Liver (tissue), 10 donors: ENCODE measurements around the gene DPP9. TPM values are rescaled to one million over a fixed set of nuclear protein-coding genes. Genes with fewer than 3 reads are reported as not detected.
A peak's percentile ranks its signal among the peaks of the same experiment; 100 is the strongest.

Source experiments
- DNase-seq: peaks from one replicate; pipeline ENCODE4 v3.0.0-alpha.2; 2017; ENCODE audit warnings: low spot score
- H3K27ac ChIP-seq, 2 donors: one replicate each; pipeline ENCODE4 v1.7.0; 2013; ENCODE audit warnings: inconsistent platforms in 2 of 2, low read length in 2 of 2, control low read depth in 1 of 2, low read depth in 1 of 2, mild to moderate bottlenecking in 1 of 2
- H3K27me3 ChIP-seq, 4 donors: one replicate each; pipeline versions ENCODE4 v1.6.1 to v1.7.0; 2013; ENCODE audit warnings: low read length in 3 of 4, inconsistent platforms in 1 of 4, mild to moderate bottlenecking in 1 of 4, moderate library complexity in 1 of 4; ENCODE audit not compliant: control insufficient read depth in 4 of 4, insufficient read depth in 4 of 4
- H3K36me3 ChIP-seq, 4 donors: one replicate each; pipeline versions ENCODE4 v1.6.1 to v1.7.0; 2013; ENCODE audit warnings: low read length in 3 of 4, mild to moderate bottlenecking in 3 of 4, low read depth in 1 of 4, moderate library complexity in 1 of 4; ENCODE audit not compliant: control insufficient read depth in 4 of 4, insufficient read depth in 3 of 4
- H3K4me1 ChIP-seq, 4 donors: one replicate each; pipeline versions ENCODE4 v1.6.1 to v1.7.0; 2013; ENCODE audit warnings: low read length in 3 of 4, mild to moderate bottlenecking in 3 of 4, moderate library complexity in 1 of 4; ENCODE audit not compliant: control insufficient read depth in 4 of 4, insufficient read depth in 4 of 4
- H3K4me3 ChIP-seq, 3 donors: one replicate each; pipeline versions ENCODE4 v1.6.1 to v1.7.0; 2013; ENCODE audit warnings: low read length in 3 of 3, control low read depth in 1 of 3, low read depth in 1 of 3, mild to moderate bottlenecking in 1 of 3
- H3K9ac ChIP-seq, 2 donors: one replicate each; pipeline ENCODE4 v1.7.0; 2013; ENCODE audit warnings: low read length in 2 of 2, mild to moderate bottlenecking in 2 of 2, moderate library complexity in 2 of 2, control low read depth in 1 of 2, low read depth in 1 of 2
- H3K9me3 ChIP-seq, 4 donors: one replicate each; pipeline versions ENCODE4 v1.6.1 to v1.7.0; 2013; ENCODE audit warnings: low read length in 3 of 4; ENCODE audit not compliant: control insufficient read depth in 4 of 4
- ATF3 ChIP-seq: IDR thresholded peaks from 2 replicates; pipeline ENCODE4 v1.6.1; 2016; ENCODE audit warnings: antibody characterized with exemption
- CTCF ChIP-seq: fragments of 150-350 bp; IDR thresholded peaks from 2 replicates; pipeline ENCODE4 v1.5.1; 2017; ENCODE audit warnings: improper control_type of control experiment, low read depth, low read length; ENCODE audit not compliant: missing input control
- EGR1 ChIP-seq, 2 donors: IDR thresholded peaks; 2 replicates each; pipeline ENCODE4 v1.6.1; 2016 to 2018; ENCODE audit warnings: antibody characterized with exemption in 2 of 2, low read depth in 2 of 2
- FOXA1 ChIP-seq: IDR thresholded peaks from 2 replicates; pipeline ENCODE4 v1.6.1; 2016; ENCODE audit warnings: antibody characterized with exemption
- FOXA2 ChIP-seq: IDR thresholded peaks from 2 replicates; pipeline ENCODE4 v1.6.1; 2016; ENCODE audit warnings: antibody characterized with exemption
- GABPA ChIP-seq, 2 donors: IDR thresholded peaks in 1 of 2; conservative IDR thresholded peaks in 1 of 2; 2 replicates each; pipeline ENCODE4 v1.6.1; 2016; ENCODE audit warnings: antibody characterized with exemption in 2 of 2, mild to moderate bottlenecking in 1 of 2, moderate library complexity in 1 of 2
- HNF4A ChIP-seq, 2 donors: conservative IDR thresholded peaks; 2 replicates each; pipeline ENCODE4 v1.6.1; 2016; ENCODE audit warnings: antibody characterized with exemption in 2 of 2, mild to moderate bottlenecking in 2 of 2
- RAD21 ChIP-seq, 2 donors: IDR thresholded peaks; 2 replicates each; pipeline ENCODE4 v1.6.1; 2016; ENCODE audit warnings: antibody characterized with exemption in 2 of 2, mild to moderate bottlenecking in 2 of 2
- RXRA ChIP-seq, 2 donors: IDR thresholded peaks; 2 replicates each; pipeline ENCODE4 v1.6.1; 2017 to 2018; ENCODE audit warnings: antibody characterized with exemption in 2 of 2, mild to moderate bottlenecking in 1 of 2
- SP1 ChIP-seq: IDR thresholded peaks from 2 replicates; pipeline ENCODE4 v1.6.1; 2018; ENCODE audit warnings: antibody characterized with exemption, mild to moderate bottlenecking
- YY1 ChIP-seq: IDR thresholded peaks from 2 replicates; pipeline ENCODE4 v1.6.1; 2016; ENCODE audit warnings: antibody characterized with exemption, mild to moderate bottlenecking
- ZBTB33 ChIP-seq: IDR thresholded peaks from 2 replicates; pipeline ENCODE4 v1.6.1; 2016; ENCODE audit warnings: antibody characterized with exemption
- WGBS: extraction: QIAGEN DNeasy Blood & Tissue Kit; methylation state at CpG from one replicate; pipeline ENCODE4 v1.1.7; 2013; 5-methylcytosine and 5-hydroxymethylcytosine counted together
- polyA plus RNA-seq, 2 donors: library from polyadenylated mRNA; stranded (reverse) in 1 of 2; unstranded in 1 of 2; fragments of 200-250 nt in 1 of 2; fragments of >200 nt in 1 of 2; fragmentation: Nextera tagmentation in 1 of 2; extraction: Ambion mirVana in 1 of 2; gene quantifications; one replicate each; pipeline versions ENCODE4 v1.2.1 to v1.2.3, GENCODE V29; 2013 to 2015
- small RNA-seq: library from RNA; depleted of rRNA; stranded (forward); fragments of <200 nt; gene quantifications from one replicate; pipeline ENCODE3, GENCODE V24; 2014
- total RNA-seq, 2 donors: library from RNA; depleted of rRNA; stranded (reverse); fragments of >200 nt; gene quantifications; one replicate each; pipeline ENCODE4 v1.2.3, GENCODE V29; 2014
- donor health status: healthy.
- donor health status: healthy.
- donor health status: healthy.
- donor health status: healthy.
- donor health status: healthy.

Gene DPP9
- total and polyA plus RNA-seq, 4 donors = 20.5 to 74.5 (median 40.3) TPM

- WGBS = 37% methylated on average over 14 of the region's 14 CpGs
These were observed 90.3 kb downstream of the DPP9 start for GRCh38 chr19:4633140-4633967.

More at GRCh38 chr19:4633140-4633967, 90.3 kb downstream of the DPP9 start:
- no peak overlapping the region for H3K27ac ChIP-seq
- H3K9ac ChIP-seq = no peak overlapping the region
- H3K27me3 ChIP-seq = no peaks in the 10 kb centered on the region
- H3K4me1 ChIP-seq = peaks cover 0 to 17% (median 8%) of the 10 kb centered on the region in 4 donors
- no peaks in the 10 kb centered on the region for H3K36me3 ChIP-seq
- H3K9me3 ChIP-seq = no peaks in the 10 kb centered on the region
- no peak overlapping the region for H3K4me3 ChIP-seq
- TF ChIP-seq RXRA (IDR thresholded peaks at IDR 0.05) (no peak), SP1 (no peak), YY1 (no peak), FOXA2 (no peak), FOXA1 (no peak), EGR1 (IDR thresholded peaks at IDR 0.05; ENCODE audit: low read depth in 2 of 2) (no peak), RAD21 (IDR thresholded peaks at IDR 0.05) (peak; percentile 70 to 84), HNF4A (conservative IDR thresholded peaks at IDR 0.05) (no peak), GABPA (IDR thresholded peaks at IDR 0.05 in 1 of 2, conservative IDR thresholded peaks at IDR 0.05 in 1 of 2) (no peak), ATF3 (no peak), CTCF (peak; percentile 81), ZBTB33 (no peak)
- DNase-seq = no peak

Small RNA genes within 50 kb of the gene (small RNA-seq; reads per million reads assigned to genes)
- not detected for gene MIR7-3

Other genes starting within 250 kb of the DPP9 start
- 10 to 100 TPM in 1 of 2 donors, 1 to 10 TPM in 1; 3.1 to 49.1 TPM for gene PLIN4, start 205.4 kb downstream of the DPP9 start, total RNA-seq
- gene PLIN4, start 205.4 kb downstream of the DPP9 start, polyA plus RNA-seq = 10 to 100 TPM in 1 of 2 donors, 1 to 10 TPM in 1; 5.0 to 14.1 TPM
- gene PLIN5, start 188.6 kb downstream of the DPP9 start, total RNA-seq = 10 to 100 TPM; 13.3 to 83.8 TPM
- gene PLIN5, start 188.6 kb downstream of the DPP9 start, polyA plus RNA-seq = 10 to 100 TPM; 51.8 to 61.5 TPM
- gene LRG1, start 183.8 kb downstream of the DPP9 start, total RNA-seq = 100 to 1,000 TPM in 1 of 2 donors, 10 to 100 TPM in 1; 57.8 to 581 TPM
- 1,000 to 10,000 TPM in 1 of 2 donors, 100 to 1,000 TPM in 1; 741 to 1,122 TPM for gene LRG1, start 183.8 kb downstream of the DPP9 start, polyA plus RNA-seq
- 1 to 10 TPM; 2.8 to 3.1 TPM for gene SEMA6B, start 164.2 kb downstream of the DPP9 start, total RNA-seq
- 1 to 10 TPM in 1 of 2 donors, under 1 TPM in 1; 0.58 to 3.2 TPM for gene SEMA6B, start 164.2 kb downstream of the DPP9 start, polyA plus RNA-seq
- gene TNFAIP8L1, start 84.3 kb downstream of the DPP9 start, total RNA-seq = 10 to 100 TPM; 15.6 to 29.0 TPM
- 10 to 100 TPM; 19.1 to 21.2 TPM for gene TNFAIP8L1, start 84.3 kb downstream of the DPP9 start, polyA plus RNA-seq
- gene MYDGF, start 53.5 kb downstream of the DPP9 start, total RNA-seq = 10 to 100 TPM; 85.1 to 88.9 TPM
- gene MYDGF, start 53.5 kb downstream of the DPP9 start, polyA plus RNA-seq = 100 to 1,000 TPM; 198 to 222 TPM
- 10 to 100 TPM in 1 of 2 donors, 1 to 10 TPM in 1; 10.0 to 15.1 TPM for gene FEM1A, start 67.9 kb upstream of the DPP9 start, total RNA-seq
- 1 to 10 TPM in 1 of 2 donors, under 1 TPM in 1; 0.25 to 4.9 TPM for gene FEM1A, start 67.9 kb upstream of the DPP9 start, polyA plus RNA-seq
- 1 to 10 TPM; 2.1 to 4.6 TPM for gene TICAM1, start 107.9 kb upstream of the DPP9 start, total RNA-seq
- gene TICAM1, start 107.9 kb upstream of the DPP9 start, polyA plus RNA-seq = 1 to 10 TPM; 6.3 to 8.6 TPM
- gene PLIN3, start 143.8 kb upstream of the DPP9 start, total RNA-seq = 10 to 100 TPM; 22.3 to 30.2 TPM
- 10 to 100 TPM; 16.9 to 19.2 TPM for gene PLIN3, start 143.8 kb upstream of the DPP9 start, polyA plus RNA-seq
- gene ARRDC5, start 179.1 kb upstream of the DPP9 start, total RNA-seq = under 1 TPM; 0.05 to 0.25 TPM
- gene ARRDC5, start 179.1 kb upstream of the DPP9 start, polyA plus RNA-seq = not detected
- 10 to 100 TPM in 1 of 2 donors, under 1 TPM in 1; 0.25 to 57.4 TPM for gene UHRF1, start 185.7 kb upstream of the DPP9 start, total RNA-seq
- gene UHRF1, start 185.7 kb upstream of the DPP9 start, polyA plus RNA-seq = 1 to 10 TPM in 1 of 2 donors, under 1 TPM in 1; 0.06 to 1.2 TPM
- gene KDM4B, start 245.3 kb upstream of the DPP9 start, total RNA-seq = 10 to 100 TPM; 14.1 to 19.7 TPM
- 10 to 100 TPM in 1 of 2 donors, 1 to 10 TPM in 1; 3.2 to 11.6 TPM for gene KDM4B, start 245.3 kb upstream of the DPP9 start, polyA plus RNA-seq